Amniotic stem cell (primary cell): ENCODE measurements around the gene KCNJ11.

Source experiments
- DNase-seq: peaks from one replicate; lab custom pipeline; 2025; lab: John Stamatoyannopoulos, UW

Gene KCNJ11

GRCh38 chr11:17408641-17409040 is 20.2 kb upstream of the KCNJ11 start:
- DNase-seq: no peak

GRCh38 chr11:17408026-17408425 is 19.6 kb upstream of the KCNJ11 start:
- no peak for DNase-seq

GRCh38 chr11:17407575-17407974 is 19.1 kb upstream of the KCNJ11 start:
- DNase-seq: no peak

- DNase-seq: no peak
These were observed 18.3 kb upstream of the KCNJ11 start for GRCh38 chr11:17406818-17407149.

- no peak for DNase-seq
These were observed 17.8 kb upstream of the KCNJ11 start for GRCh38 chr11:17406082-17406817.

GRCh38 chr11:17405232-17406005 is 17.0 kb upstream of the KCNJ11 start:
- DNase-seq: no peak

- no peak for DNase-seq
These were observed 15.7 kb upstream of the KCNJ11 start for GRCh38 chr11:17403980-17404759.

- no peak for DNase-seq
These were observed 14.0 kb upstream of the KCNJ11 start for GRCh38 chr11:17402486-17402885.

- DNase-seq: no peak
These were observed 13.4 kb upstream of the KCNJ11 start for GRCh38 chr11:17401841-17402240.

GRCh38 chr11:17401316-17401715 is 12.9 kb upstream of the KCNJ11 start:
- no peak for DNase-seq

GRCh38 chr11:17400048-17400775 is 11.8 kb upstream of the KCNJ11 start:
- no peak for DNase-seq

- no peak for DNase-seq
These were observed 10.8 kb upstream of the KCNJ11 start for GRCh38 chr11:17399236-17399635.

- no peak for DNase-seq
These were observed 9.0 kb upstream of the KCNJ11 start for GRCh38 chr11:17397311-17398002.

- no peak for DNase-seq
These were observed 8.3 kb upstream of the KCNJ11 start for GRCh38 chr11:17396598-17397310.

- no peak for DNase-seq
These were observed 7.5 kb upstream of the KCNJ11 start for GRCh38 chr11:17395978-17396377.

GRCh38 chr11:17395554-17395961 is 7.1 kb upstream of the KCNJ11 start:
- DNase-seq: no peak

GRCh38 chr11:17394743-17395390 is 6.4 kb upstream of the KCNJ11 start:
- DNase-seq: no peak

GRCh38 chr11:17393472-17393871 is 5.0 kb upstream of the KCNJ11 start:
- DNase-seq: no peak

GRCh38 chr11:17392872-17393271 is 4.4 kb upstream of the KCNJ11 start:
- no peak for DNase-seq
